Measurements from ENCODE around the gene FAM180A. TPM values are rescaled to one million over a fixed set of nuclear protein-coding genes. Genes with fewer than 3 reads are reported as not detected.

Gene FAM180A
- polyA plus RNA-seq, 1 donor from 2014 or later = not detected

- Histone ChIP-seq H3K27ac (ENCODE audit: low read length) (no peak overlapping the region), H3F3A (ENCODE audit: insufficient read depth, low read length, poor library complexity, severe bottlenecking) (no peaks in the 10 kb centered on the region), H2AFZ (ENCODE audit: low read depth, low read length) (no peak overlapping the region), H3K36me3 (ENCODE audit: insufficient read depth, low read length) (no peaks in the 10 kb centered on the region), H3K4me3 (ENCODE audit: low read length) (no peak overlapping the region), H4K20me1 (ENCODE audit: insufficient read depth) (no peaks in the 10 kb centered on the region), H3K9me3 (ENCODE audit: low read length) (no peaks in the 10 kb centered on the region), H3K27me3 (ENCODE audit: insufficient read depth, low read depth, low read length) (no peaks in the 10 kb centered on the region), H3K79me2 (replicated peaks; ENCODE audit: insufficient read depth, low read length) (no peaks in the 10 kb centered on the region), H3K4me2 (ENCODE audit: low read length) (no peak overlapping the region), H3K9me2 (ENCODE audit: insufficient read depth, low read length) (no peaks in the 10 kb centered on the region), H3K9ac (ENCODE audit: low read length) (no peak overlapping the region)
- TF ChIP-seq SMC3 (conservative IDR thresholded peaks at IDR 0.05; ENCODE audit: poor library complexity) = no peak
- no peak for TF ChIP-seq REST (IDR thresholded peaks at IDR 0.05; ENCODE audit: borderline replicate concordance)
- TF ChIP-seq RAD21 (conservative IDR thresholded peaks at IDR 0.05) = no peak
- no peak for TF ChIP-seq CTCF (IDR thresholded peaks at IDR 0.05; ENCODE audit: poor library complexity, severe bottlenecking)
- no peak for TF ChIP-seq EZH2 (IDR thresholded peaks at IDR 0.05; ENCODE audit: borderline replicate concordance, insufficient read depth, low read length, poor library complexity, severe bottlenecking)
- no peak for TF ChIP-seq MXI1 (conservative IDR thresholded peaks at IDR 0.05; ENCODE audit: poor library complexity, severe bottlenecking)
- TF ChIP-seq EP300 (conservative IDR thresholded peaks at IDR 0.05; ENCODE audit: poor library complexity, severe bottlenecking) = no peak
- TF ChIP-seq TAF1 (IDR thresholded peaks at IDR 0.05; ENCODE audit: low read depth) = no peak
- TF ChIP-seq POLR2AphosphoS5 (IDR thresholded peaks at IDR 0.05) = no peak
These were observed 7.6 kb upstream of the FAM180A start for GRCh38 chr7:135756191-135756590.

GRCh38 chr7:135755351-135755753 lies 6.7 kb upstream of the FAM180A start:
- H3K4me3 ChIP-seq (ENCODE audit: low read length) = no peak overlapping the region
- no peaks in the 10 kb centered on the region for H4K20me1 ChIP-seq (ENCODE audit: insufficient read depth)
- H3K4me2 ChIP-seq (ENCODE audit: low read length) = no peak overlapping the region
- H3K9me3 ChIP-seq (ENCODE audit: low read length) = no peaks in the 10 kb centered on the region
- TF ChIP-seq CTCF (IDR thresholded peaks at IDR 0.05; ENCODE audit: poor library complexity, severe bottlenecking) (no peak), SMC3 (conservative IDR thresholded peaks at IDR 0.05; ENCODE audit: poor library complexity) (no peak), REST (IDR thresholded peaks at IDR 0.05; ENCODE audit: borderline replicate concordance) (no peak), EZH2 (IDR thresholded peaks at IDR 0.05; ENCODE audit: borderline replicate concordance, insufficient read depth, low read length, poor library complexity, severe bottlenecking) (no peak), MXI1 (conservative IDR thresholded peaks at IDR 0.05; ENCODE audit: poor library complexity, severe bottlenecking) (no peak), EP300 (conservative IDR thresholded peaks at IDR 0.05; ENCODE audit: poor library complexity, severe bottlenecking) (no peak), POLR2AphosphoS5 (IDR thresholded peaks at IDR 0.05) (no peak), TAF1 (IDR thresholded peaks at IDR 0.05; ENCODE audit: low read depth) (no peak), RAD21 (conservative IDR thresholded peaks at IDR 0.05) (no peak)
- no peaks in the 10 kb centered on the region for H3K36me3 ChIP-seq (ENCODE audit: insufficient read depth, low read length)
- H3K9ac ChIP-seq (ENCODE audit: low read length) = no peak overlapping the region
- no peak overlapping the region for H3K27ac ChIP-seq (ENCODE audit: low read length)
- H3K27me3 ChIP-seq (ENCODE audit: insufficient read depth, low read depth, low read length) = no peaks in the 10 kb centered on the region
- H3K9me2 ChIP-seq (ENCODE audit: insufficient read depth, low read length) = no peaks in the 10 kb centered on the region
- no peak overlapping the region for H2AFZ ChIP-seq (ENCODE audit: low read depth, low read length)
- H3F3A ChIP-seq (ENCODE audit: insufficient read depth, low read length, poor library complexity, severe bottlenecking) = no peaks in the 10 kb centered on the region
- H3K79me2 ChIP-seq (replicated peaks; ENCODE audit: insufficient read depth, low read length) = no peaks in the 10 kb centered on the region
